Measurements from ENCODE around the gene KRTAP10-10.
"Not testable (repeated sequence)": the region's sequence is repeated elsewhere in the genome, so short reads cannot be mapped to it uniquely, and the experiment has no call there.

The KRTAP10-10 gene

DNA sequence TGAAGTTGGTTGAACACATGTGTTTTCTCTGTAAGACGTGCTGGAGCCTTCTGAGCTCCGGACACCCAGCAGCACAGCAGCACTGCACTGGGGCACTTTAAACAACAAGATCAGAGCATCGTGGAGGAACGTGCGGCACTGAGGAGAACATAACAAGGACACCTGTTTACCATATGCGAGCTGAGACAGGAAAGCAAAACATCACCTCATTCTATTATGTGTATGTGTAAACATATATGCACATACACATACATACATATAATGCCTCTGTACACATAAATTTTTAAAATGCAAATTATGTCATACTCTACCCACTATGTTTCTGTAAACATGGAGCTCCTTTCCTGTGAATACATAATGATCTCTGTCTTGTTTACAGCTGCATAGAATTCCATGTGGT lies 41.6 kb upstream of the KRTAP10-10 start:
- no peaks in the 10 kb centered on the region for H3K36me3 ChIP-seq (ENCODE audit: control insufficient read depth in 1 of 2, insufficient read depth in 2 of 2, low read length in 2 of 2)
- H3K27ac ChIP-seq (ENCODE audit: low read length), result no peak overlapping the region
- peaks cover 0 to 2% of the 10 kb centered on the region in 2 donors for H3K9me3 ChIP-seq (ENCODE audit: control insufficient read depth in 1 of 2, low read length in 2 of 2)
- H3K4me3 ChIP-seq (ENCODE audit: low read depth in 1 of 2, low read length in 2 of 2), result no peak overlapping the region
- no peaks in the 10 kb centered on the region for H3K27me3 ChIP-seq (ENCODE audit: low read depth, low read length)
- no peaks in the 10 kb centered on the region for H3K4me1 ChIP-seq (ENCODE audit: control insufficient read depth in 1 of 2, insufficient read depth in 2 of 2, low read length in 2 of 2)

DNA sequence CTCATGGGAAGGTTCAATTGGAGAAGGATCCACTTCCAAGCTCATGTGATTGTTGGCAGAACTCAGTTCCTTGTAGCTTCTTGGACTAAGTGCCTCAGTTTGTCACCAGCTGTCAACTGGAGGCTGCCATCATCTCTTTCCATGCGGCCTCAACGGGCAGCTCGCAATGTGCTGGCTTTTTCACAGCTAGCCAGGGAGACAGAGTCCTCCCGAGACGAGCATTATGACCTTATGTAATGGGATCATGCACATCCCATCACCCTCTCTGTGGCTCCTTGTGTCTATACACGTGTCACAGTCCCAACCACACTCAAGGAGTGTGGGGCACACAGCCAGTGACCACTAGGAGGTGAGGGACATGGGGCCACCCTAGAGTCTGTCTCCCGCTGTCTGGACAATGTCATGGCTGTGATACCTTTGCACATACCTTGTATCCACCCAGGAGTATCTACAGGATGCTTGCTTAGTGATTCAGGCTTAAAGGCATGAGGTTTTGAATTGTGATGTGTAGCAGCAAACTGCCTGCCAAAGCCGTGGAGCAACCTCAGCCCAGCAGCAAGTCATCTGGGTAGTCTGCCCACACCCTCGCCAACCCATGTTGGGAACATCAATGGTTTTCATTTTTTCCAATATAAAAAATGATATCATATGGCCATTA lies 41.0 kb upstream of the KRTAP10-10 start:
- H3K4me3 ChIP-seq (ENCODE audit: low read depth in 1 of 2, low read length in 2 of 2), result no peak overlapping the region
- no peak overlapping the region for H3K27ac ChIP-seq (ENCODE audit: low read length)
- no peaks in the 10 kb centered on the region for H3K36me3 ChIP-seq (ENCODE audit: control insufficient read depth in 1 of 2, insufficient read depth in 2 of 2, low read length in 2 of 2)
- no peaks in the 10 kb centered on the region for H3K4me1 ChIP-seq (ENCODE audit: control insufficient read depth in 1 of 2, insufficient read depth in 2 of 2, low read length in 2 of 2)
- H3K27me3 ChIP-seq (ENCODE audit: low read depth, low read length), result no peaks in the 10 kb centered on the region
- peaks cover 0 to 2% of the 10 kb centered on the region in 2 donors for H3K9me3 ChIP-seq (ENCODE audit: control insufficient read depth in 1 of 2, low read length in 2 of 2)

DNA sequence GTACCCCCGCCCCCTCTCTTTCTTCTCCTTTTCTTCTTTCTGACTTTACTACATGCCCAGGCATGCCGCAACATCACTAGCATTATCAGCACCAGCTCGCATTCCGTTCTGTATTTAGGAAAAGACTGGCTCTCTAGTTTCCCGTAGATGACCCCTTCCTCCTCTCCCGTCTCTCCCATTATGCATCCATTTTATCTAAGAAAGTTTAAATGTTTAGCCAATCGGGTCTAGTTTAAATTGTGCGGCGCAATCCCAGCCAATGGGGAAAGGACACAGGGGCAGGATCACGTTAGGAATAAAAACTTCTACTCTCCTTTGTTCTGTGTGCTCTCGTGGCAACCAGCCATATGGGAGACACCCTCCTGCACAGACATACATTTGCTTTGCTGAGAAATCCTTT lies 39.1 kb upstream of the KRTAP10-10 start:
- H3K27me3 ChIP-seq (ENCODE audit: low read depth, low read length), result no peaks in the 10 kb centered on the region
- H3K4me1 ChIP-seq (ENCODE audit: control insufficient read depth in 1 of 2, insufficient read depth in 2 of 2, low read length in 2 of 2), result no peaks in the 10 kb centered on the region
- no peak overlapping the region for H3K27ac ChIP-seq (ENCODE audit: low read length)
- H3K9me3 ChIP-seq (ENCODE audit: control insufficient read depth in 1 of 2, low read length in 2 of 2), result peaks cover 0 to 2% of the 10 kb centered on the region in 2 donors
- no peak overlapping the region for H3K4me3 ChIP-seq (ENCODE audit: low read depth in 1 of 2, low read length in 2 of 2)
- H3K36me3 ChIP-seq (ENCODE audit: control insufficient read depth in 1 of 2, insufficient read depth in 2 of 2, low read length in 2 of 2), result no peaks in the 10 kb centered on the region

DNA sequence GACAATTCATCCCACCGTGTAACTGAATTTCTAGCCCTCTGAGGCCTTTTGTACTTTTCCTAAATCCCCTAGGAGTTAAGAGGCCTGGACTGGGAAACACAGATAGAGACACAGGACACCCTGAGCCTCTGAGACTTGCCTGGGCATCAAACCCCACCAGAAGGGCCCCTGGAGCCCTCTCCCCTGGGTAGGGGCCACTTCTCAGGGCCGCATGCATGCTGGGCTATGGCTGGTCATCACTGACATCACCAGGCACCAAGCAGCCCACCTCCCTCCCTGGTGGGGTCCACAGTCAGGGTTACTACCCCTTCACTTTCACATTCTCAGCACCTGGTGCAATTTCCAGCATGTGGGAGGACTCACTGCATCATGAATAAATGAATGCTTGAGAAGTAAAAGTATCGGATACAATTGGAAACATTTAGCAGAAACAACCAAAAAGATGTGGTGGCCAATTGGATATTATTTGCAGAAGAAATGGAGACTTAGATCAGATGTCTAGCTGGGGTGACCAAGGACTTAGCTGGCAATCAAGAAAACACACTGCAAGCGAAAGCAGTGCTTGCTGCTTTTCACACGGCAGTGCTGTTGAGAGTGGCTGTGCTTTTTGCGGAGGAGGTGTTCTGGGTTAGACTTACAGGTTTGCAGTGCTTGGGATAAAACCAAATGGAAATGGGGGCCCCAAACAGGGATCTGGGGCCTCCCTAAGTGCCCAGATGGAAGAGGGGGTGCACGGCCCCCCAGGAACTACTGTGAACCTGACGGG lies 37.7 kb upstream of the KRTAP10-10 start:
- no peaks in the 10 kb centered on the region for H3K36me3 ChIP-seq (ENCODE audit: control insufficient read depth in 1 of 2, insufficient read depth in 2 of 2, low read length in 2 of 2)
- no peaks in the 10 kb centered on the region for H3K4me1 ChIP-seq (ENCODE audit: control insufficient read depth in 1 of 2, insufficient read depth in 2 of 2, low read length in 2 of 2)
- no peak overlapping the region for H3K27ac ChIP-seq (ENCODE audit: low read length)
- H3K4me3 ChIP-seq (ENCODE audit: low read depth in 1 of 2, low read length in 2 of 2), result no peak overlapping the region
- peaks cover 0 to 7% of the 10 kb centered on the region in 2 donors for H3K9me3 ChIP-seq (ENCODE audit: control insufficient read depth in 1 of 2, low read length in 2 of 2)
- H3K27me3 ChIP-seq (ENCODE audit: low read depth, low read length), result no peaks in the 10 kb centered on the region

DNA sequence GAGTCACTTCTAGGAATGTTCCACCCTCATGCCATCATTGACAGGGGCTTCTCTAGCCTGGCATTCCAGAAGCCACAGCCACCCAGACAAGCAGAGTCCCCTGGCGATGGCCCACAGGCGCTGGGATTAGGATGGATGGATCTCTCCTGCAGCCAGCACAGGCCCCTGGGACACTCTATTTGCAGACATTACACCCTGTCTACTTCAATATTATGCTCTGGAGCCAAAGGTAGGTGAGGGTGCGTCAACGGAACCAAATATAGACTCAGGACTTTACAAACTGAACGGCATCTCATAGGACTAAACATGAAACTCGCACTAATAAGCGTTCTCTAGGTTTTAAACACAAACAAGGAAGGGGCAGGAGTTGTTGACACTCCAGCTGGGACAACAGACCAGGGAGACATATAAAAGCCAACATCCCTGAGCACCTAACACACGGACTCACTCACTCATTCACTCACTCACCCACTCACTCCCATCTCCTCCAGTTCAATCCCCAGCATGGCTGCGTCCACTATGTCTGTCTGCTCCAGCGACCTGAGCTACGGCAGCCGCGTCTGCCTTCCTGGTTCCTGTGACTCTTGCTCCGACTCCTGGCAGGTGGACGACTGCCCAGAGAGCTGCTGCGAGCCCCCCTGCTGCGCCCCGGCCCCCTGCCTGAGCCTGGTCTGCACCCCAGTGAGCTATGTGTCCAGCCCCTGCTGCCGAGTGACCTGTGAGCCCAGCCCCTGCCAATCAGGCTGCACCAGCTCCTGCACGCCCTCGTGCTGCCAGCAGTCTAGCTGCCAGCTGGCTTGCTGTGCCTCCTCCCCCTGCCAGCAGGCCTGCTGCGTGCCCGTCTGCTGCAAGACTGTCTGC lies 36.8 kb upstream of the KRTAP10-10 start, which contains the start of gene KRTAP10-7:
KRTAP10-7 (plus strand) TSS at position 480 of the 861 bp plus-strand sequence; CDS start at position 505, 25 bp downstream.
- H3K36me3 ChIP-seq (ENCODE audit: control insufficient read depth in 1 of 2, insufficient read depth in 2 of 2, low read length in 2 of 2); H3K27ac ChIP-seq (ENCODE audit: low read length); H3K9me3 ChIP-seq (ENCODE audit: control insufficient read depth in 1 of 2, low read length in 2 of 2); H3K4me1 ChIP-seq (ENCODE audit: control insufficient read depth in 1 of 2, insufficient read depth in 2 of 2, low read length in 2 of 2); H3K4me3 ChIP-seq (ENCODE audit: low read depth in 1 of 2, low read length in 2 of 2); H3K27me3 ChIP-seq (ENCODE audit: low read depth, low read length): not testable (repeated sequence)

DNA sequence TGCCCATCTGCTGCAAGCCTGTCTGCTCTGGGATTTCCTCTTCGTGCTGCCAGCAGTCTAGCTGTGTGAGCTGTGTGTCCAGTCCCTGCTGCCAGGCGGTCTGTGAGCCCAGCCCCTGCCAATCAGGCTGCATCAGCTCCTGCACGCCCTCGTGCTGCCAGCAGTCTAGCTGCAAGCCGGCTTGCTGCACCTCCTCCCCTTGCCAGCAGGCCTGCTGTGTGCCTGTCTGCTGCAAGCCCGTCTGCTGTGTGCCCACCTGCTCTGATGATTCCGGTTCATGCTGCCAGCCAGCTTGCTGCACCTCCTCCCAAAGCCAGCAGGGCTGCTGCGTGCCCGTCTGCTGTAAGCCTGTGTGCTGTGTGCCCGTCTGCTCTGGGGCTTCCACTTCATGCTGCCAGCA lies 36.1 kb upstream of the KRTAP10-10 start:
- not testable (repeated sequence) for H3K36me3 ChIP-seq (ENCODE audit: control insufficient read depth in 1 of 2, insufficient read depth in 2 of 2, low read length in 2 of 2); H3K9me3 ChIP-seq (ENCODE audit: control insufficient read depth in 1 of 2, low read length in 2 of 2); H3K4me3 ChIP-seq (ENCODE audit: low read depth in 1 of 2, low read length in 2 of 2); H3K4me1 ChIP-seq (ENCODE audit: control insufficient read depth in 1 of 2, insufficient read depth in 2 of 2, low read length in 2 of 2); H3K27ac ChIP-seq (ENCODE audit: low read length); H3K27me3 ChIP-seq (ENCODE audit: low read depth, low read length)

DNA sequence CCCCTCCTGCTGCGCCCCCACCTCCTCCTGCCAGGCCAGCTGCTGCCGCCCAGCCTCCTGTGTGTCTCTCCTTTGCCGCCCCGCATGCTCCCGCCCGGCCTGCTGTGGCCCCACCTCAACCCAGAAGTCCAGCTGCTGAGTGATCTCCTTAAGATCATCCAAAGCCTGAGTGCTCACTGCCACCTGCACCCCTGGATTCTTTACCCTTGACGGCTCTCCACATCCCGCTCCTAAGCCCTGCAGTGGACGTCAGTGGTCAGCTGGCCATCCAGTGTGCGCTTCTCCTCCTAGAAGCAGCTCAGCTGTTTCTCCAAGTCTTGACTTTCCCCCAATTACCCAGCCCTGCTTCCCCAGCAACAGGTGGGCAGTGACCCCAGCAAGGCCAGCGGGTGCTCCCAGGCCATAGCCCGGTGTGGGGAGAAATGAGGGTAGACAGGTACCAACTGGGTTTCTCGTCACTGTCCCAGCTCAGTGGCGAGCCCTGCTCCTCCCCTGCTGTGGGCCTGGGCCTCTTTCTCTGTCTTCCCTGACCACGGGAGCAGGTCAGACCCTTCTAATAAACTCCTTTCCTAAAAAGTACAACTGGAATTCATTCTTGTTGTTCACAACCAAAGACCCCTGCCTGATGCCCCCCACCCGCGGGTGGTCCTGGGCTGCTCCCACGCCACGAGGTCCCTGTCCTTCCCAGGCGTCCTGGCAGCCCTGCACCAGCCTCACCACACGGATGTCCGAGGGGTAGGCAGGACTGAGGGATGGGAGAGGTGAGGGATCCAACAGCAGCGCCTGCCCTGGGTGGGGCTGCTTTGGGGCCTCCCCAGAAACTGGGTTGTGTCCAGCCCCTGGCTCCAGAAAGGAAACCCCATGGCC lies 35.3 kb upstream of the KRTAP10-10 start:
- H3K4me3 ChIP-seq (ENCODE audit: low read depth in 1 of 2, low read length in 2 of 2), result no peak overlapping the region
- H3K27me3 ChIP-seq (ENCODE audit: low read depth, low read length), result no peaks in the 10 kb centered on the region
- no peak overlapping the region for H3K27ac ChIP-seq (ENCODE audit: low read length)
- H3K9me3 ChIP-seq (ENCODE audit: control insufficient read depth in 1 of 2, low read length in 2 of 2), result peaks cover 0 to 10% of the 10 kb centered on the region in 2 donors
- H3K36me3 ChIP-seq (ENCODE audit: control insufficient read depth in 1 of 2, insufficient read depth in 2 of 2, low read length in 2 of 2), result no peaks in the 10 kb centered on the region
- H3K4me1 ChIP-seq (ENCODE audit: control insufficient read depth in 1 of 2, insufficient read depth in 2 of 2, low read length in 2 of 2), result no peaks in the 10 kb centered on the region

DNA sequence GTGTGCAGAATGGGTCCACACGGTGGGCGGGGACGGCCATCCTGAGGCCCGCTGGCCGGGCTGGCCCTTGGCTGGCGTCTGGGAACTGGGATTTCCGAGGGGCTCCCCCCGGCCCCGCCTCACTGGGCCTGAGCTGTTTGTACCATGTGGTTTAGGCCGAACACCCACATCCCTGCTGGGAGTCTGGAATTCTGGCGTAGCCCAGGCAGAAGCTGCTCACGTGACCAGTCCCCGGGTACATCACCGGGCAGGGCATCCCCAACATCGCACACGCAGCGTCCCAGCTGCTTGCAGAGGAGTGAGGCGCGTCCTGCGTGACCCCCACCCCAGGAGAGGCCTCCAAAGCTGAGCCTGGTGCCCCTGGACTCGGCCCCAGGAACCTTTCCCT lies 34.7 kb upstream of the KRTAP10-10 start:
- Histone ChIP-seq H3K9me3 (ENCODE audit: control insufficient read depth in 1 of 2, low read length in 2 of 2) (peaks cover 0 to 10% of the 10 kb centered on the region in 2 donors), H3K27me3 (ENCODE audit: low read depth, low read length) (no peaks in the 10 kb centered on the region), H3K27ac (ENCODE audit: low read length) (no peak overlapping the region), H3K4me3 (ENCODE audit: low read depth in 1 of 2, low read length in 2 of 2) (no peak overlapping the region), H3K4me1 (ENCODE audit: control insufficient read depth in 1 of 2, insufficient read depth in 2 of 2, low read length in 2 of 2) (no peaks in the 10 kb centered on the region), H3K36me3 (ENCODE audit: control insufficient read depth in 1 of 2, insufficient read depth in 2 of 2, low read length in 2 of 2) (no peaks in the 10 kb centered on the region)

DNA sequence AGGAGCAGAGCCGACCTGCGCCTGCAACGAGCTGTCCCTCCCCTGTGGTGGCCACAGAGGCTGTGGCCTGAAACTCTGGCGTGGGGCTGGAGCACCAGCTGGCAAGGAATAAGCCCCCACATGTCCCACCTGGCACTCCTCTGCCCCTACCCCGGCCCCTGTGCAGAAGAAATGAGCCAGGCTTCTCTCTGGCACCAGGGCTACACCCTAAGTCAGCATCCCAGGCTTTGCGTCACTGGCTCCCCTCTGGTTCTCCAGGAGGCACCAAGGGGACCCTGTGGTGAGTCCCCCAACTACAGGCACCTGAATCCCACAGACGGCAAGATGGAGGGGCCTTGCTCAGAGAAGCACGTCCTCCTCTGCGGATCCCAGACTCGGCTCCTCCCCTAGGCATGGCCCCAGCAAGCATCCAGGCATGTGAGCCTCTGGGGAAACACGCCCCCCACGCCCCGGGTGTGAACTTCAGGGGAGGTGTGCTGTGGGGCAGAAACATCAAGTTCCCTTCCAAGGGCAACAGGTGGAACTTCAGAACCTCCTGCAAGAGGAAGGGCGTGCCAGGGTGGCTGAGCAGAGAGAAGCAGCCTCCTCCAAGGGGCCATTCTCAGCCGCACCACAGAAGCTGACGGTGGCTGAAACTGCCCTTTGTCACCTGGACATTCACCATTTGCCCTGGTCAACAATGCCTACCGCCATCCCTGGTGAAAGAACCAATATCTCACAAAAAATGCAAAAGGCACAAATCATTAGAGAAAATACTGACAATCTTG lies 33.9 kb upstream of the KRTAP10-10 start:
- Histone ChIP-seq H3K4me1 (ENCODE audit: control insufficient read depth in 1 of 2, insufficient read depth in 2 of 2, low read length in 2 of 2) (no peaks in the 10 kb centered on the region), H3K27ac (ENCODE audit: low read length) (no peak overlapping the region), H3K36me3 (ENCODE audit: control insufficient read depth in 1 of 2, insufficient read depth in 2 of 2, low read length in 2 of 2) (no peaks in the 10 kb centered on the region), H3K9me3 (ENCODE audit: control insufficient read depth in 1 of 2, low read length in 2 of 2) (peaks cover 0 to 10% of the 10 kb centered on the region in 2 donors), H3K4me3 (ENCODE audit: low read depth in 1 of 2, low read length in 2 of 2) (no peak overlapping the region), H3K27me3 (ENCODE audit: low read depth, low read length) (no peaks in the 10 kb centered on the region)

DNA sequence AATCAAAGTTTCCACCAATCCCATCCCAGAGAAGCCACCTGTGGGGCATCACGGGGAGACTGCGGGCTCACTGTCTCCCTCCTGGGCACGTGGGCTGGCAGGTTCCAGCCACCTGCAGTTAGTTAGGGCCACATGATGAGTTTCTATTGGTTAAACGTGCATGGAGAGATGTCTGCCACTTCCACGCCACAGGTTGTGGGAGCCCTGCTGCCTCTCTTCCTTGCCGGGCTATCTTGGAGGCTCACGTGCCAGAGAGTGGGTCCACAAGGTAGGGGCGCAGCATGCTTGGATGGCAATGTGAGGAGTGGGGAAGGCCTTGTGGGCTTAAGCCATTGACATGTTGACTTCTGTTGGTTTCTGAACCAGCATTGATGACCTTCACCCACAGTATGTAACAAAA lies 33.2 kb upstream of the KRTAP10-10 start:
- Histone ChIP-seq H3K27me3 (ENCODE audit: low read depth, low read length) (no peaks in the 10 kb centered on the region), H3K36me3 (ENCODE audit: control insufficient read depth in 1 of 2, insufficient read depth in 2 of 2, low read length in 2 of 2) (no peaks in the 10 kb centered on the region)

More for the DNA sequence above, 33.2 kb upstream of the KRTAP10-10 start:
- Histone ChIP-seq H3K9me3 (ENCODE audit: control insufficient read depth in 1 of 2, low read length in 2 of 2) (peaks cover 0 to 10% of the 10 kb centered on the region in 2 donors), H3K27ac (ENCODE audit: low read length) (no peak overlapping the region), H3K4me3 (ENCODE audit: low read depth in 1 of 2, low read length in 2 of 2) (no peak overlapping the region), H3K4me1 (ENCODE audit: control insufficient read depth in 1 of 2, insufficient read depth in 2 of 2, low read length in 2 of 2) (no peaks in the 10 kb centered on the region)

Data from muscle layer of duodenum (tissue), 2 donors.